ENCODE measurements around the gene SPRR2B.

GRCh38 chr1:153119491-153119971 is 48.1 kb upstream of the SPRR2B start:
- TF ChIP-seq CTCF (IDR thresholded peaks at IDR 0.05) (no peak), POLR2A (IDR thresholded peaks at IDR 0.05) (no peak)
